ENCODE results near the gene PRR15L. TPM values are rescaled to one million over a fixed set of nuclear protein-coding genes. Genes with fewer than 3 reads are reported as not detected.

PRR15L gene
- total and polyA plus RNA-seq, 2 of the 8 experiments (the other 6 are each of a cell fraction or from before 2014, with no cell fraction given): 0.26 to 1.1 TPM

- Histone ChIP-seq H3K4me1 (replicated peaks in 1 of 4; ENCODE audit: control insufficient read depth in 3 of 4, insufficient read depth in 4 of 4, low read length in 3 of 4) (no peaks in the 10 kb centered on the region), H3K56ac (replicated peaks; ENCODE audit: insufficient read length, low read depth, low read length) (no peak overlapping the region), H4K91ac (replicated peaks; ENCODE audit: insufficient read length, low read length) (no peak overlapping the region), H3K4me3 (ENCODE audit: extremely low read depth in 1 of 4, insufficient read depth in 2 of 4, low read depth in 3 of 4, low read length in 4 of 4) (no peak overlapping the region), H3K36me3 (ENCODE audit: control insufficient read depth in 2 of 4, insufficient read depth in 4 of 4, low read length in 3 of 4) (no peaks in the 10 kb centered on the region; a peak in 2 of 8 replicates), H3K23ac (ENCODE audit: insufficient read length) (no peak overlapping the region), H3K9ac (replicated peaks in 1 of 4; ENCODE audit: extremely low read depth in 1 of 4, low read depth in 3 of 4, low read length in 3 of 4) (no peak overlapping the region), H2BK20ac (ENCODE audit: low read length) (no peak overlapping the region), H3K23me2 (ENCODE audit: low read depth, low read length) (no peaks in the 10 kb centered on the region), H2BK5ac (ENCODE audit: low read depth, low read length) (no peak overlapping the region), H2BK12ac (ENCODE audit: low read depth, low read length) (no peak overlapping the region), H3K4ac (replicated peaks; ENCODE audit: insufficient read length, low read depth, low read length) (no peak overlapping the region), H3K9me3 (ENCODE audit: insufficient read depth in 2 of 2, low read depth in 1 of 2, low read length in 1 of 2) (no peaks in the 10 kb centered on the region), H4K5ac (ENCODE audit: insufficient read length, low read depth, low read length) (no peak overlapping the region), H2AFZ (ENCODE audit: low read length) (no peak overlapping the region), H3K27me3 (replicated peaks in 1 of 4; ENCODE audit: control insufficient read depth in 3 of 4, extremely low read depth in 1 of 4, insufficient read depth in 3 of 4, low read length in 3 of 4) (no peaks in the 10 kb centered on the region), H3K4me2 (ENCODE audit: insufficient read depth in 1 of 2, low read depth in 2 of 2, low read length in 2 of 2) (no peak overlapping the region), H4K8ac (ENCODE audit: extremely low read depth, insufficient read depth, low read length) (no peak overlapping the region), H2BK15ac (ENCODE audit: low read length) (no peak overlapping the region), H3K79me1 (ENCODE audit: low read depth, low read length) (no peaks in the 10 kb centered on the region), H3K27ac (ENCODE audit: low read depth, low read length) (no peak overlapping the region), H3K79me2 (ENCODE audit: control insufficient read depth in 1 of 2, insufficient read depth in 2 of 2, low read length in 2 of 2) (no peaks in the 10 kb centered on the region), H3K14ac (ENCODE audit: insufficient read length) (no peak overlapping the region), H2BK120ac (replicated peaks; ENCODE audit: low read depth, low read length) (no peak overlapping the region), H2AK5ac (ENCODE audit: low read depth, low read length) (no peak overlapping the region), H4K20me1 (replicated peaks in 1 of 2; ENCODE audit: control insufficient read depth in 1 of 2, insufficient read depth in 2 of 2, low read length in 2 of 2) (no peaks in the 10 kb centered on the region), H3K18ac (ENCODE audit: extremely low read depth, low read length) (no peak overlapping the region)
- WGBS, 2 experiments (ENCODE audit: extremely low coverage in 1 of 2, insufficient coverage in 1 of 2, insufficient read length in 1 of 2, insufficient replicate concordance in 2 of 2, low coverage in 1 of 2, low lambda C conversion rate in 2 of 2, missing lambda C conversion rate in 1 of 2): 96% methylated on average over 2 of the region's 2 CpGs; no CpG with 5 or more reads in 1 of the 2 experiments
- POLR2A ChIA-PET (ENCODE audit: partially characterized antibody): interaction anchor here (1.2 kb wide), 1 partner anchor 72 kb away, joined by 3 read pairs; no protein-coding TSS in a partner anchor
- FAIRE-seq: no peak
- DNase-seq (ENCODE audit: low read depth in 1 of 2, low spot score in 2 of 2): no peak
- no peak for TF ChIP-seq RAD21 (IDR thresholded peaks at IDR 0.05 in 1 of 2, conservative IDR thresholded peaks at IDR 0.05 in 1 of 2; ENCODE audit: low read depth in 2 of 2, low read length in 2 of 2)
- CTCF ChIA-PET (ENCODE audit: partially characterized antibody): no interaction called here
Measured at GRCh38 chr17:47917581-47917980, 40.1 kb downstream of the PRR15L start.

Measured in H1 (cell line).